IPS-20b (cell line): ENCODE measurements around the gene TSPEAR.

ENCODE experiments used
- H3K27ac ChIP-seq: one replicate; pipeline ENCODE4 v1.5.1; 2013; ENCODE audit warnings: low read length
- H3K27me3 ChIP-seq: 2 replicates; pipeline ENCODE4 v1.6.1; 2013; ENCODE audit warnings: mild to moderate bottlenecking, low read length, inconsistent platforms; ENCODE audit not compliant: insufficient read depth
- H3K36me3 ChIP-seq: 2 replicates; pipeline ENCODE4 v1.6.1; 2013; ENCODE audit warnings: low read depth, mild to moderate bottlenecking, inconsistent platforms, low read length, moderate library complexity; ENCODE audit not compliant: insufficient read depth
- H3K4me1 ChIP-seq: 2 replicates; pipeline ENCODE4 v1.6.1; 2013; ENCODE audit warnings: mild to moderate bottlenecking, control low read depth, inconsistent platforms, low read length, moderate library complexity; ENCODE audit not compliant: insufficient read depth
- H3K4me3 ChIP-seq: 2 replicates; pipeline ENCODE4 v1.5.1; 2013; ENCODE audit warnings: mild to moderate bottlenecking, low read length, inconsistent platforms
- H3K9ac ChIP-seq: 2 replicates; pipeline ENCODE4 v1.6.1; 2013; ENCODE audit warnings: low read depth, mild to moderate bottlenecking, inconsistent platforms, low read length, moderate library complexity
- H3K9me3 ChIP-seq: 2 replicates; pipeline ENCODE4 v1.6.1; 2013; ENCODE audit warnings: mild to moderate bottlenecking, low read depth, low read length, inconsistent platforms; ENCODE audit not compliant: insufficient read depth

The TSPEAR gene

DNA sequence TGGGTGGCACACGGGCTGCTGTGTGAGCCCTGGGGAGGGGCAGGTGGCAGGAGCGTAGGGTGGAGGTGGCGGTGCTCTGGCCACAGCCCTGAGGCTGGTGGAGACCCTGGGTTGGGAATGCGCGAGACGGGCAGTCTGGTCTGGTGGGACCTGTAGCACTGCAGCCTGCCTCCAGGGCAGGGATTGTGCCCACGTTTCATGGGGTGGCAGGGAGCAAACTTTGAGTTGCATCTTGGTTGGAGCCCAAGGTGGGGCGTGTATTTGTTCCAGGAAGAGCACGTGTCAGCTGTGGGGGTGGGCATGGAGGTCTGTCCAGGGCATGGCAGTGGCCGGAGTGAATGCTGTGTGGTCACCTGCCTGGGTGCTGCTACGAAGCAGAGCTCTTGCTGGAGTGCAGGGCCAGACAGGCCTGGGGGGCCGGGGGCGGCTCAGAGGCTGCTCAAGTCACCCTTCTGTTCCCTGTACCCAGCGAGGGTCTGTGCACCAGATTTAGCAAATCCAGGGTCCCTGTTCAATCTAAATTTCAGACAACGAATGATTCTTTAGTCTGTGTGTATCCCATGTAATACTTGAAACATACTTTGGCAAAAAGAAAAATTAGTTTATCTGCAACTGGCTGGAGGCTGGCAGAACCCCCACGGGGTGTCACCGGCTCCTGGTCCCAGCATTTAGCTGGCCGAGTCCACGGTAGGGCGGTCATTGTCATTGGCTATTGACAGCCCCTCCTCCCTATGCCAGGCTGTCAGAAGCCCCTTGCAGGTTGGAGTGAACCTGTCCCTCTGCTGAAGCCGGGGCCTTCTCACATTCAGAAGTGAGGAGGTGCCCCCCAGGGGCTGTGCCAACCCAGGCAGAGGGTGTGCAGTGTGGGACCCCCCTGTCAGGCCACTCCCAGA is 198.6 kb downstream of the TSPEAR start:
- no peaks in the 10 kb centered on the region for H3K9me3 ChIP-seq
- no peak overlapping the region for H3K4me3 ChIP-seq
- no peaks in the 10 kb centered on the region for H3K36me3 ChIP-seq
- H3K9ac ChIP-seq, result no peak overlapping the region
- no peak overlapping the region for H3K27ac ChIP-seq
- no peaks in the 10 kb centered on the region for H3K4me1 ChIP-seq
- H3K27me3 ChIP-seq, result no peaks in the 10 kb centered on the region

DNA sequence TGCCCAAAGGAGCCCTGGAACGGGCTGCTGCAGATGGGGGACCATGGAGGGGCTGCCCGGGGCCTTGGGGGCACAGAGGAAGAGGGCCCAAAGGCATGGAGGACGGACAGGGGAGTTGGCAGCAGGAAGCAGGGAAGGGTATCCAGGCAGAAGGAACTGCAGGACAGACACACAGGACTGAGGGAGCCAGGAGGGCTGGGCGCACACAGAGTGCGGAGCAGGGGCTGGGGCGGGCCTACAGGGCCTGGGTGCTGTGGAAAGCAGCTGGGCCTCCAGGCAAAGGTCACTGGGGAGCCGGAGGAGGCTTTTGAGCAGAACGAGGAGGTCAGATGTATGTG is 199.5 kb downstream of the TSPEAR start:
- no peak overlapping the region for H3K4me3 ChIP-seq
- no peaks in the 10 kb centered on the region for H3K4me1 ChIP-seq
- H3K9ac ChIP-seq, result no peak overlapping the region
- H3K9me3 ChIP-seq, result no peaks in the 10 kb centered on the region
- H3K36me3 ChIP-seq, result no peaks in the 10 kb centered on the region
- H3K27me3 ChIP-seq, result no peaks in the 10 kb centered on the region
- no peak overlapping the region for H3K27ac ChIP-seq

DNA sequence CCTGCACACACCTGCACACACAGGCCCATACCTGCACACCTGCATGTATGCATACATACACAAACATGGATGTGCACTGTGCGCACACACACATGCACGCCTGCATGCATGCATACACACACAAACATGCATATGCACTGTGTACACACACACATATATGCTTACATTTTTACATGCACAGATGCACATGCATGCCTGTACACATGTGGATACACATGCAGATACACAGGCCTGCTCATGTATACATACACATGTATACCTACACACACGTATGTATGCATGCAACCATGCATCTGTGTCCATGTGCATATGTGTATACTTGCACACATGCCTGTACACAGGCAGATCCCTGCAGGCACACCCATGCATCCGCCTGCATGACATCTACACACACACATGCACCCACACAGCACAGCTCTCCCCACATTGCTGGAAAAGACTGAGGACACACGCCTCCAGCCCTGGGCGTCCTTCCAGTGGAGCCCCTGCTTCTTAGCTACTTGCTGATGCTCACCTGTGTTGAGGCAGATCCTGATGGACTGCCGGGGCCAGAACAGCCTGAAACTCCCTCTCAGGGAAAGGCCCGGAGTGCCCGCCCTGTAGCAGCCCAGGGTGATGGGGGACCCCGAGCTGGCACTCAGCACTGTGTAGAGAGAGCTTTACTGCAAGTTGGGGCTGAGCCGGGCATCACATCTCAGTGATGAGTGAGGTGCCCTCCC is 200.0 kb downstream of the TSPEAR start:
- Histone ChIP-seq H3K4me1 (no peaks in the 10 kb centered on the region), H3K4me3 (no peak overlapping the region)

DNA sequence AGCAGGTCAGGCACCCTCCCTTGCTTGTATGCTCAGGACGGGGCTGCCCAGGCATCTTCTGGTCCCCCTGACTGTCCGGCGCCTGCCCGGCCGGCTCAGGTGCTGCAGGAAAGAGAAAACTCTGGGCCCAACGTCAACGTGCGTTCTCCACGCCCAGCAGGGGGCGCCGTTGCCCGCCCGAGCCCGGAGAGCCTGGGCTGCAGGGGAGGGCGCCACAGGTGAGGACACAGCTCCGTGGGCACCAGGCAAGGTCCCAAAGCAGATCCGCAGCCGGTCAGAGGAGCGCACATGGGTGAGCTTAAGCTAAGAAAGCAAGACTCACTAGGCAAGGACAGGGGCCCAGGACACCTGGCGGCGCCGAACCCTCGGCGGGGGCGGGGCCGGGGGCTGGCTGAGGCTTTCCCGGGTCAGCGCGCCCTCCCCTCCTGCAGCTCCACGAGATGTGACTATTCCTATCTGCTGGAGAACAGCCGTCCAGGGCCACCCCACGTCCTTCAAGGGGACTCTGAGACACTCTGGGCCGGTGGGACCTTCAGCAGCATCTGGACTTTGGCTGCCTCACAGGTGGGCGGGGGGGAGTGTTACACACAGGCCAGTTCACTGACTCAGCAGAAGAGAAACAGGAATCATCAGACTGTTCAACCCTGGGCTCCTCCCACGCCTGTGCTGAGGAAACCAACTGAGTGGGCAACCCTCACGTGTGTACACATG is 200.7 kb downstream of the TSPEAR start:
- H3K4me3 ChIP-seq, result peak overlapping the region; percentile 59; the same call in 1 of the 2 replicates

More for the DNA sequence above, 200.0 kb downstream of the TSPEAR start:
- Histone ChIP-seq H3K27me3 (no peaks in the 10 kb centered on the region), H3K27ac (no peak overlapping the region), H3K36me3 (no peaks in the 10 kb centered on the region), H3K9ac (no peak overlapping the region), H3K9me3 (no peaks in the 10 kb centered on the region)

DNA sequence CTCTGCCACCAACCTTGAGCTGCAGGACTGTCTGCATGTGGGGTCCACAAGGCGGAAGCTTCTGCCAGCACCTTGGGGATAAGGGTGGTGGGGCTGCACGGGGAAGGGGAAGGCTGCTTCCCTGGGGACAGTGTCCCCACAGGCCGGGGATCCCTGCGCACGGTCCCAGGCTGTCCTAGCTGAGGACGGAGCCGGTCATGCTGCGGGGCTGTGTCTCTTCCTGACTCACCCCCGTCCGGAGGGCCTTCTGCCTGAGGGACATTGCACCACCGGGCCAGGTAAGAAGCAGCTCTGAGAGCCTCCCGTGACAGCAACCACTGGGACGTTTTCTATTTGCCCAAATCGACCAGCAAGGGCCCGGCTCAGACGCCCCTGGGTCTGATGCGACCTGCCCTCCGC is 201.3 kb downstream of the TSPEAR start:
- Histone ChIP-seq H3K27ac (no peak overlapping the region), H3K36me3 (no peaks in the 10 kb centered on the region), H3K9ac (no peak overlapping the region), H3K9me3 (no peaks in the 10 kb centered on the region), H3K27me3 (no peaks in the 10 kb centered on the region), H3K4me3 (no peak overlapping the region), H3K4me1 (no peaks in the 10 kb centered on the region)

More for the DNA sequence above, 200.7 kb downstream of the TSPEAR start:
- Histone ChIP-seq H3K27me3 (no peaks in the 10 kb centered on the region), H3K36me3 (no peaks in the 10 kb centered on the region), H3K9me3 (no peaks in the 10 kb centered on the region), H3K4me1 (no peaks in the 10 kb centered on the region), H3K9ac (peak overlapping the region; percentile 51; the same call in 1 of the 2 replicates), H3K27ac (no peak overlapping the region)

DNA sequence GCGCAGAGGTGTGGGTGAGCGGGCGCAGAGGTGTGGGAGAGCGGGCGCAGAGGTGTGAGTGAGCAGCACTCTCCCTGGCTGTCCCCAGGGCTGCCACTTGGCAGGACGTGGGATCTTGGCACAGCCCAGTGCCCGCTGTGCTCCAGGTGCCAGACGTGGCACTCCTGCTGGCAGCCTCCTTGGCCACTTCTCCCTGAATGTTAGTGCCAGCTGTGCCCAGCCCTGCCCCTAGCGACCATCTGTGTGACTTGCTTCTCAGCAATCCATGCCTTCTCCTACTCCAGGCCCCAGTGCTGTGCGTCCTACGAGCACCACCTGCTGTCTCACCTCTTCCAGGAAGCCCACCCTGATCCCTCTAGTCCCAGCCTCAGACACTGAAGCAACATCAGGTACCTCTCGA is 201.8 kb downstream of the TSPEAR start:
- Histone ChIP-seq H3K4me1 (no peaks in the 10 kb centered on the region), H3K4me3 (no peak overlapping the region), H3K36me3 (no peaks in the 10 kb centered on the region), H3K27ac (no peak overlapping the region), H3K9me3 (no peaks in the 10 kb centered on the region), H3K9ac (no peak overlapping the region), H3K27me3 (no peaks in the 10 kb centered on the region)

DNA sequence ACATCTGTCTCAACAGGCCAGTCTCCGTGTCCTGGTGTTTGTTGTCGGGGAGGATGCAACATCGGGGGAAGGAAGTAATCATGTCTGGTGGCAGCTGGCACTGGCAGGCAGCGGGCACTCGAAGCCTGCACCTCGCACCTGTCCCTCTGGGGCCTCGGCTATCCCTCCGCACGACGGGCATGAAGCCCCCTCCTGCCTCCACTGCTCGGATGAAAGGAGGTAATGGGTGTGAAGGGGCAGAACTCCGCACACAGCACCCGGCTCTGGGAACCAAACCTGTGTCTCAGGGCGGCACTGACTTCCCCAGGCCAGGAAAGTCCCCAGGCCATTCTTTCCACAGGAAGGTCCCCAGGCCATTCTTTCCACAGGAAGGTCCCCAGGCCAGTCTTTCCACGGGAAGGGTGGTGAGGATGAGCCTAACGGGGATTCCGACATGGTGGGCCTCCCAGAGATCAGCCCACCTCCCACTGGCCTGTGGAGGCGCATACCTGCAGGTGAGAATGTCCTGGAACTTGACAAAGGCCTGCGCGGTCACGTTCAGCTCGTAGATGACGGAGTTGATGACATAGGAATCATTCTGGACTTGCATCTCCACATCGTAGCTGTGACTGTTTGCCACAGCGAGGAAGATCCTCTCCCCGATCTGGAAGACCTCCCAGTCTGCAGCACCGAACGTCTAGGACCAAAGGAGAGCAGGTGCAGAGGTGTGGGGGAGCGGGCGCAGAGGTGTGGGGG is 202.5 kb downstream of the TSPEAR start:
- Histone ChIP-seq H3K4me3 (no peak overlapping the region), H3K9me3 (no peaks in the 10 kb centered on the region), H3K27ac (no peak overlapping the region), H3K9ac (no peak overlapping the region), H3K36me3 (no peaks in the 10 kb centered on the region), H3K27me3 (no peaks in the 10 kb centered on the region), H3K4me1 (no peaks in the 10 kb centered on the region)

DNA sequence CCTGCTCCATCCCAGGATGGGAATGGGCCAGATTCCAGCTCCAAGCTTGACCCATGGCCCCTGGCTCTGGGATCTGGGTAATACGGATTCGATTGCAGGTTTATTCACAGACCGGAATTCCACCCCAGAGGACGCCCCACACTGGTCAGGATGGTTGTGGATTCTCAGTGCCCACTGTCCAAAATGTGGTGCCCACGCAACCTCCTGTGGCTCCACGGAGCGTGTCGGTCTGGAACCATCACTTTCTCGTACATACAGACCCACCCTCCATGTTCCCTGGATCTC is 203.0 kb downstream of the TSPEAR start:
- H3K9ac ChIP-seq, result no peak overlapping the region

DNA sequence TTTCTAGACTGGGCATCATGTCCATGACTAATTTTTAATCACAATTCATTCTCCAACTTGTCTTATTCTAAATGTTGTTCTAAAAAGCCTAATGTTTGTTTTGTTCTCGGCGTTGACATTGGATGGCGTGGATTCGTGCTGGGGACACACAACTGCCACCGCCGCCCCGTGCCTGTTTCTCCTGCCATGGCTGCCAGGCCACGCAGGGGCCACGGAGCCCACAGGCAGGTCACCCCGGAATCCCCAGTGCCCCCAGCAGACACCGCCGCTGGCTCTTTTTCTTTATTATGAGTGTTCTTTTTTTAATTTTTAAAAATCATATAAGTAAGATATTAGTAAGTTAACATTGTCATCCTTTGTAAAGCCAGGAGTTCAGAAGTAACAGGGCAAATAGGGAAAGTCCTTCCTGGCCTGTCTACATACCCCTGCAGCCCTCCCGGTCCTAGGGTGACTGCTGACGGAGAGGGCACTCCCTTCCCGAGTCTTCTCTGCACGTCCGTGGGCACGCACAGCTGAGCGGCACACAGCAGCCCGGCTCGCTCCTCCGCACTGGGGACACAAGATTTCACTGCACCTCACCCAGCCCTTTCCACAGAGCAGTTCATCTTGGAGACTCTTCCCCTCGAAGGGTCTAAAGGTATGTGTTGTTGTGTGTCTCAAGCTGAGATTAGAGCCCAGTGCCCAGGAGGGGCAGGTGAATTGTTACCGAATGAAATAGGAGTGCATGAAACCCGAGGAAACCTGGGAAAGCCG is 203.5 kb downstream of the TSPEAR start:
- H3K4me1 ChIP-seq, result no peaks in the 10 kb centered on the region
- H3K36me3 ChIP-seq, result no peaks in the 10 kb centered on the region
- no peak overlapping the region for H3K4me3 ChIP-seq
- H3K9me3 ChIP-seq, result no peaks in the 10 kb centered on the region
- H3K27ac ChIP-seq, result no peak overlapping the region
- no peaks in the 10 kb centered on the region for H3K27me3 ChIP-seq
- no peak overlapping the region for H3K9ac ChIP-seq

More for the DNA sequence above, 203.0 kb downstream of the TSPEAR start:
- H3K4me3 ChIP-seq, result no peak overlapping the region
- H3K27ac ChIP-seq, result no peak overlapping the region
- H3K9me3 ChIP-seq, result no peaks in the 10 kb centered on the region
- H3K27me3 ChIP-seq, result no peaks in the 10 kb centered on the region
- H3K36me3 ChIP-seq, result no peaks in the 10 kb centered on the region
- H3K4me1 ChIP-seq, result no peaks in the 10 kb centered on the region

DNA sequence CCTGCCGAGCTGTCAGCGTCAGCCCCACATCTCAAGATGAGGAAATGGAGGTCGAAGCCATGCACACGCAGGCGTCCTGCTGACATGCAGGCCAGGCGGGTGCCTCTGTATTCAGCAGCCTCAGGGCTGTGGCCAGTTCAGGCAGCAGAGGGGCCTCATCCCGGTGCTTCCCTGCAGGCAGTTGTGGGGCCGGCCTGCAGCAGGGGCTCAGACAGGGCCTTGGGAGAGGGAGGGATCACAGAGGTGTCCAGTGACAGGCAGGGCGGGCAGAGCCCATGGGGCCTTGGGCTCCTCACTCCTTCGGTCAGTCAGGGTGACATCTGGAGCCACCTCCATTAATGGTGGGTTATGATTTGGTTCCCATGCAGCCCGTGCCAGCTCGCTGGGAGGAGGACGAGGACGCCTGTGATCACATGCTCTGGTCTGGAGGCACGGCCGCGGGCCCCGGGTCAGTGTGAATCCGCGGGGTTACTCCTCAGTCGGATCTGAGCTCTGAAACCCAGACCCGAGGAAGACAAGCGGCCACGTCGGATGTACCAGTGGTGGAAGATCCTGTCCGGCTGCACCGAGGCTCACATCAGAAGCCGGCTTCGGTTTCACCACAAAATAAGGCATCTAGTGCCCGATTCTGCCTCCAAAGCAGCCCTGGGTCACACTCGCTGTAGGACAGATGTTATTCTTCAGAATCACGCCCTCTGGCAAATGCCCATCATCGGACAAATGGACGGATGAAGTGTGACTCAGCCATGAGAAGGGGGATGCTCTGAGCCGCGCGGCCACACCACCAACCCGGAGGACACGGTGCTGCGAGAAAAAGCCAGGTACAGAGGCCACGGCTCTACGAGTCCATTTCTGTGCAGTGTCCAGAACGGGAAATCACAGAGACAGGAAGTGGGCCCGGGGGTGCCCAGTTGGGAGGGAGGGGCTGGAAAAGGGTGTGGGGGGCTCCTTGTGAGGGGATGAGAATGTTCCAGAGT is 204.8 kb downstream of the TSPEAR start:
- Histone ChIP-seq H3K27ac (no peak overlapping the region), H3K9ac (no peak overlapping the region), H3K27me3 (no peaks in the 10 kb centered on the region), H3K4me1 (no peaks in the 10 kb centered on the region), H3K36me3 (no peaks in the 10 kb centered on the region), H3K9me3 (no peaks in the 10 kb centered on the region), H3K4me3 (no peak overlapping the region)
